ENCODE data around the gene MAG.

DNA sequence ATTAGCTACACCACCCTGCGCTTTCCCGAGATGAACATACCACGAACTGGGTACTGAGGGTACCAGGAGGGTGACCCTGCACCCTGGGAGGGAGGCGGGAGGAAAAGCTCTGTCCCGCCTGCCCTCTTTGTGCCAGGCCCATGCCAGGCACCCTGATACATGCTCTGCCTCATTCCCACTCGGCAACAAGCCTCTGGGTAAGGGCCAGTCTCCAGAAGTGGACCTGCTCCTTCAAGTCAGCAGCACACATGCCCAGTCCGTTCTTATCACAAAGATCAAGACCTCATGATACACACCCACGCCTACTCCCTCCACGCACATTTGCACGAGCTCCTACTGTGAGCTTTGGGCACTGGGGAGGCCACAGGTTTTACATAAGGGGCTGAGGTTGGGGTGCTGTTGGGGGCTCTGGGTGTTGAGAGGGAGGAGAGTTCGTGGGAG lies 53.7 kb downstream of the MAG start:
- no peak for TF ChIP-seq CTCF (conservative IDR thresholded peaks at IDR 0.05)
- no peak for TF ChIP-seq EZH2 (IDR thresholded peaks at IDR 0.05; ENCODE audit: low read depth)

Data from PC-9 (cell line).